ENCODE results near the gene ZHX3.

DNA sequence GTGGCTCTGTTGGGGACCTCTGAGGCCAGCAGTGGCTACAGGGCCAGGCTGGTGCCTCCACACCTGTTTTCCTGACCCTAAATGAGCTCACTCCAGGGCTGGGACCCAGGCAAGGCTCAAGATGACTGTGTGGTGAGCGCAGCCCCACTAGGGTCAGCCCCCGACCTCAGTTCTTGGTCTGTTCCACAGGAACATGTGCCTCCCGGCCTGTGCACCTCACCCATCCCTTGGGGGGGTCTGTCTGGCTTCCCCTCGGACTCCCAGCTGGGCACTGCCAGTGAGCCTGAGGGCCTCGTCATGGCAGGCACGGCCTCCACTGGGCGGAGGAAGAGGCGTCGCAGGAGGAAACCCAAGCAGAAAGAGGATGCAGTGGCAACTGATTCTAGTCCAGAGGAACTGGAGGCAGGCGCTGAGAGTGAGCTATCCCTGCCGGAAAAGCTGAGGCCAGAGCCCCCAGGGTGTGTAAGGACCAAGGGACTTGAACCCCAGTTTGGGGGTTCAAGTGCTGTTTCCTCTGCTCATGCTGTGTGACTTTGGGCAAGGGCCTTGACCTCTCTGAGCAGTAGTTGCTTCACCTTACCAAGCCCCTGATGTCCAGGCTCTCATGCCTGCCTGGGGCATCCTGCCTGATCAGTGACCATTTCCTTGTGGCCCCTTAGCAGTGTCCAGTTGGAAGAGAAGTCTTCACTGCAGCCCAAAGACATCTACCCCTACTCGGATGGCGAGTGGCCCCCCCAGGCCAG is 31.1 kb upstream of the ZHX3 start:
- TF ChIP-seq ELF1 (CRISPR knock-in tag; IDR thresholded peaks at IDR 0.05) = no peak
- TF ChIP-seq CAMTA2 (CRISPR knock-in tag; IDR thresholded peaks at IDR 0.05; ENCODE audit: borderline replicate concordance) = no peak
- TF ChIP-seq TOE1 (CRISPR knock-in tag; IDR thresholded peaks at IDR 0.05) = no peak
- no peak for TF ChIP-seq RNF2 (conservative IDR thresholded peaks at IDR 0.05; ENCODE audit: low read depth)
- no peak for TF ChIP-seq CREB1 (IDR thresholded peaks at IDR 0.05)
- TF ChIP-seq CREB1 (CRISPR knock-in tag; IDR thresholded peaks at IDR 0.05) = no peak
- TF ChIP-seq, protein P1, sequence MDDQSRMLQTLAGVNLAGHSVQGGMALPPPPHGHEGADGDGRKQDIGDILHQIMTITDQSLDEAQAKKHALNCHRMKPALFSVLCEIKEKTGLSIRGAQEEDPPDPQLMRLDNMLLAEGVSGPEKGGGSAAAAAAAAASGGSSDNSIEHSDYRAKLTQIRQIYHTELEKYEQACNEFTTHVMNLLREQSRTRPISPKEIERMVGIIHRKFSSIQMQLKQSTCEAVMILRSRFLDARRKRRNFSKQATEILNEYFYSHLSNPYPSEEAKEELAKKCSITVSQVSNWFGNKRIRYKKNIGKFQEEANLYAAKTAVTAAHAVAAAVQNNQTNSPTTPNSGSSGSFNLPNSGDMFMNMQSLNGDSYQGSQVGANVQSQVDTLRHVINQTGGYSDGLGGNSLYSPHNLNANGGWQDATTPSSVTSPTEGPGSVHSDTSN (CRISPR knock-in tag; IDR thresholded peaks at IDR 0.05; ENCODE audit: borderline replicate concordance) = no peak
- TF ChIP-seq CEBPB (IDR thresholded peaks at IDR 0.05; ENCODE audit: borderline replicate concordance, low read depth, low read length) = no peak
- TF ChIP-seq CBX1 (IDR thresholded peaks at IDR 0.05; ENCODE audit: low read depth) = no peak
- TF ChIP-seq ZFY (CRISPR knock-in tag; IDR thresholded peaks at IDR 0.05) = no peak
- TF ChIP-seq ARNT (IDR thresholded peaks at IDR 0.05) = no peak
- TF ChIP-seq GTF2F1 (IDR thresholded peaks at IDR 0.05; ENCODE audit: low read length) = no peak
- TF ChIP-seq, protein P2, sequence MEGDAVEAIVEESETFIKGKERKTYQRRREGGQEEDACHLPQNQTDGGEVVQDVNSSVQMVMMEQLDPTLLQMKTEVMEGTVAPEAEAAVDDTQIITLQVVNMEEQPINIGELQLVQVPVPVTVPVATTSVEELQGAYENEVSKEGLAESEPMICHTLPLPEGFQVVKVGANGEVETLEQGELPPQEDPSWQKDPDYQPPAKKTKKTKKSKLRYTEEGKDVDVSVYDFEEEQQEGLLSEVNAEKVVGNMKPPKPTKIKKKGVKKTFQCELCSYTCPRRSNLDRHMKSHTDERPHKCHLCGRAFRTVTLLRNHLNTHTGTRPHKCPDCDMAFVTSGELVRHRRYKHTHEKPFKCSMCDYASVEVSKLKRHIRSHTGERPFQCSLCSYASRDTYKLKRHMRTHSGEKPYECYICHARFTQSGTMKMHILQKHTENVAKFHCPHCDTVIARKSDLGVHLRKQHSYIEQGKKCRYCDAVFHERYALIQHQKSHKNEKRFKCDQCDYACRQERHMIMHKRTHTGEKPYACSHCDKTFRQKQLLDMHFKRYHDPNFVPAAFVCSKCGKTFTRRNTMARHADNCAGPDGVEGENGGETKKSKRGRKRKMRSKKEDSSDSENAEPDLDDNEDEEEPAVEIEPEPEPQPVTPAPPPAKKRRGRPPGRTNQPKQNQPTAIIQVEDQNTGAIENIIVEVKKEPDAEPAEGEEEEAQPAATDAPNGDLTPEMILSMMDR (CRISPR knock-in tag; IDR thresholded peaks at IDR 0.05) = no peak
- no peak for TF ChIP-seq PTBP1 (IDR thresholded peaks at IDR 0.05; ENCODE audit: low read depth, low read length, poor library complexity, severe bottlenecking)
- TF ChIP-seq ZNF678 (CRISPR knock-in tag; IDR thresholded peaks at IDR 0.05) = no peak
